ENCODE results near the gene C3orf18.

Gene C3orf18

GRCh38 chr3:50572801-50573371 lies 5.3 kb upstream of the C3orf18 start:
- TF ChIP-seq CTCF (IDR thresholded peaks at IDR 0.05): no peak

GRCh38 chr3:50572158-50572557 lies 4.6 kb upstream of the C3orf18 start:
- peak; percentile 80 for TF ChIP-seq CTCF (IDR thresholded peaks at IDR 0.05)

- TF ChIP-seq CTCF (IDR thresholded peaks at IDR 0.05): no peak
Observed at GRCh38 chr3:50571486-50571885, 3.9 kb upstream of the C3orf18 start.

DNA sequence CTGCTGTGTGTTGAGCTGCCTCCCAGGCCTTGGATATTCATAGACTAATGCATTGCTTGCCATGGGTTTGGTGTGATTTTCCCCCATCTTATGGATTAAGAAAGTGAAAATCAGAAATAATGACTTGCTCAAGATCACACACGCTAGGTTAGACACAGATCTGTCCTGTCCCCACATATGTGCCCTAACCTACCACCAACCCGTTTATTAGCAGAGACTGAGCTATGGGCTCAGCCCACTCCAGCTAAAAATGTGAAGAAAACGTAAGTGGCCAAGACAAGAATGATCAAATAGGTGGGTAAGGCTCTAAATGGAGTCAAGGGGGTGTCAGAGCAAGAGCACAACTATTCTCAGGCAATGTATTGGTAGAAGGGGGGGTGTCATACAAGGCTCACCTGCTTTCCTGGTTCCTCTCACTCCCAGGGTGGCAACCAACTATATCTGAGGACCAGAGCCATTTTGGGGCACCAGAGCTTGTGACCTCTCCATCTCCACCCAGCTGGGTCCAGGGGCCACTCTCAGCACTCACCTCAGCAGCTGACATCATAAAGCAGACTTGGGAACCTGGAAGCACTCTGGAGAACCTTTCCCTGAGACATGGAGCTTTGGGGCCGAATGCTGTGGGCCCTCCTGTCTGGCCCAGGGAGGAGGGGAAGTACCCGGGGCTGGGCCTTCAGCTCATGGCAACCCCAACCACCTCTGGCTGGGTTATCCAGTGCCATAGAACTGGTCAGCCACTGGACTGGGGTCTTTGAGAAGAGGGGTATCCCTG lies 3.1 kb upstream of the C3orf18 start:
- no peak for TF ChIP-seq CTCF (IDR thresholded peaks at IDR 0.05)

GRCh38 chr3:50568947-50569749 lies 1.6 kb upstream of the C3orf18 start, which contains the start of gene HEMK1:
TSS of gene HEMK1 (plus strand) at chr3:50569522. CDS start at chr3:50571105, 1,583 bp downstream.
- TF ChIP-seq CTCF (IDR thresholded peaks at IDR 0.05): no peak

GRCh38 chr3:50567011-50567385 lies 549 bp downstream of the C3orf18 start:
- TF ChIP-seq CTCF (IDR thresholded peaks at IDR 0.05): no peak

GRCh38 chr3:50564321-50564720 lies 3.2 kb downstream of the C3orf18 start:
- TF ChIP-seq CTCF (IDR thresholded peaks at IDR 0.05): no peak

Measured in LNCAP (cell line).